Stimulated activated CD8-positive, alpha-beta memory T cell treated with anti-CD3 and anti-CD28 coated beads, Interleukin-15, amount 100 ng/mL, for 24 hours (primary cell): ENCODE results near the gene TAOK2.

Source experiments
- DNase-seq: peaks from one replicate; pipeline ENCODE4 v3.0.0-alpha.2; 2020; ENCODE audit warnings: low read depth

The TAOK2 gene

DNA sequence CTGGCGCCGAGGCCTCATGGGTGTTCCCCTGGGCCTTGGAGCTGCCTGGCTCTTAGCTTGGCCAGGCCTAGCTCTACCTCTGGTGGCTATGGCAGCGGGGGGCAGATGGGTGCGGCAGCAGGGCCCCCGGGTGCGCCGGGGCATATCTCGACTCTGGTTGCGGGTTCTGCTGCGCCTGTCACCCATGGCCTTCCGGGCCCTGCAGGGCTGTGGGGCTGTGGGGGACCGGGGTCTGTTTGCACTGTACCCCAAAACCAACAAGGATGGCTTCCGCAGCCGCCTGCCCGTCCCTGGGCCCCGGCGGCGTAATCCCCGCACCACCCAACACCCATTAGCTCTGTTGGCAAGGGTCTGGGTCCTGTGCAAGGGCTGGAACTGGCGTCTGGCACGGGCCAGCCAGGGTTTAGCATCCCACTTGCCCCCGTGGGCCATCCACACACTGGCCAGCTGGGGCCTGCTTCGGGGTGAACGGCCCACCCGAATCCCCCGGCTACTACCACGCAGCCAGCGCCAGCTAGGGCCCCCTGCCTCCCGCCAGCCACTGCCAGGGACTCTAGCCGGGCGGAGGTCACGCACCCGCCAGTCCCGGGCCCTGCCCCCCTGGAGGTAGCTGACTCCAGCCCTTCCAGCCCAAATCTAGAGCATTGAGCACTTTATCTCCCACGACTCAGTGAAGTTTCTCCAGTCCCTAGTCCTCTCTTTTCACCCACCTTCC lies 13.9 kb downstream of the TAOK2 start:
- no peak for DNase-seq

DNA sequence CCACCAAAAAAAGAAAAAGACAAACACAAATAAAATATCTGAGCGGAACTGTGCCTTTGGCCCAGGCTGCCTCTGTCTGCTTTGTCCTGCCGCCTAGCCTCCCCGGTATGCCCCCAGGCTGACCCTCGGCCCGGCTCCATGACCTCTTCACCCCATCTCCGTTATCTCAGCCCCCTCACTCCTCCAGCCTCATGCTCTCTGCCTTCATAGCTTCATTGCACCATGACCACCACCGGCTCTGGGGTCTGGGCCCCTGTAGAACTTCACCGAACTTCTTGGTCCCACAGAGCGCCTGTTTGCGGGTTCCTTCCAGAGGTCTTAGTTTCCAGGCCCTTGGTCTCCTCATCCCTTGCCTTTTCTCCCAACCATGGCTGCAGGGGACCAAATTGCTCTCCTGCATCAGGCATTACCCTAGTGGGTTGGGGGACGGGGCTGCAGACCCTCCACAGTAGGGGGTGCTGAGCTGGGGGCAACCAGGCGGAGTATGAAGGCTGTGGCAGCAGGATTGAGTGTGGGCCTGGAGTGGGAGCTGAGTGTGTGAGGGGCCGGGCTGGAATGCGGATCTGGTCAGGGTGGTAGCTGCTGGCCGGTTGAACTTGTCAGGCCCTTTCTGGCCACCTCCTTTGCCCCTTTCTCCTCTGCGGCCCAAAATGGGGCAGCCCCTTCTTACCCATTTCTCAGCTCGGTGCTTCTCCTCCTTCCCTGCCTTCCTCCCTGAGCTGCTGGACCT lies 14.8 kb downstream of the TAOK2 start:
- no peak for DNase-seq

DNA sequence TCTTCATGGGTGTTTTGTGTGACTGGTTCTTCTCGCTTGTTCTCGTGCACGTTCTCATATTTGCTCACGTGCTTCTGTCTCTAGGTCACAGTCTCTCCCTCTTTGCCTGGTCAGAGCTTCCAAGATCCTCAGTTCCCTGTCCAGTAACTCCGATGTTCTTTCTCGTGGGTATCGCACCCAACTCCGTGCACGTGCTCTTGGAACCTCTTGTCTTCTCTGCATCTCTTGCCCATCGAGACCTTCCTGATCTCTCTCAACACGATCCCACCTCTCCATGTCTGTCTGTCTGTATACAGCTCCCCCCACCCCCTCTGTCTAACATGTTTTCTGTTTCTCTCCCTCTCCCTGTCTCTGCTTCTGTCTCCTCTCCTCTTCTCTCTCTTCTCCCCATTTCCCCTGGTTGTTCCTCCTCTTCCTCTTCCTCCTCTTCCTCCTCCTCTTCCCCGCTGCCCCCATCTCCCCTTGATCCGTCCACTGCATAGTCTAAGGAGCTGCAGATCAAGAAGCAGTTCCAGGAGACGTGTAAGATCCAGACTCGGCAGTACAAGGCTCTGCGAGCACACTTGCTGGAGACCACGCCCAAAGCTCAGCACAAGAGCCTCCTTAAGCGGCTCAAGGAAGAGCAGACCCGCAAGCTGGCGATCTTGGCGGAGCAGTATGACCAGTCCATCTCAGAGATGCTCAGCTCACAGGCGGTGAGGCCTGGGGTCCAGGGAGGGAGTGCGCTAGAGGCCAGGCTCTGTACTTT lies 15.6 kb downstream of the TAOK2 start:
- no peak for DNase-seq

DNA sequence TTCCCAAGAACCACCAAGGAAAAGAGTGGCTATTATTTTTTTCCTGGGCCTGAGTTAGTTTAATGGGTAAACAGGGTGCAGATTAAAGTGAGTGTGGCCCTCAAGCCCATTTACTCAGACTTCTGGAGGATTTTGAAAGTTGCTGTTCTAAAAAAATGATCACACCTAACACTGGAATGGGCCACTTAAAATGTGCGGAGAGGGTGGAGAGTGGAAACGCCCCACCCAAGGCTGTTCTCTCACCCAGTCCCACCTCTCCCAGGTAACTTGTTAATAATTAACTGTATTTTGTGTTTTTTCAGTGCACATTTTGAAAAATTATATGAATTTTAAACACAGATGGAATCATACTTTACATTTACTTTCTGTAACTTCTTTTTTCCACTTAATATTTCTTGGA lies 16.4 kb downstream of the TAOK2 start:
- DNase-seq = no peak

DNA sequence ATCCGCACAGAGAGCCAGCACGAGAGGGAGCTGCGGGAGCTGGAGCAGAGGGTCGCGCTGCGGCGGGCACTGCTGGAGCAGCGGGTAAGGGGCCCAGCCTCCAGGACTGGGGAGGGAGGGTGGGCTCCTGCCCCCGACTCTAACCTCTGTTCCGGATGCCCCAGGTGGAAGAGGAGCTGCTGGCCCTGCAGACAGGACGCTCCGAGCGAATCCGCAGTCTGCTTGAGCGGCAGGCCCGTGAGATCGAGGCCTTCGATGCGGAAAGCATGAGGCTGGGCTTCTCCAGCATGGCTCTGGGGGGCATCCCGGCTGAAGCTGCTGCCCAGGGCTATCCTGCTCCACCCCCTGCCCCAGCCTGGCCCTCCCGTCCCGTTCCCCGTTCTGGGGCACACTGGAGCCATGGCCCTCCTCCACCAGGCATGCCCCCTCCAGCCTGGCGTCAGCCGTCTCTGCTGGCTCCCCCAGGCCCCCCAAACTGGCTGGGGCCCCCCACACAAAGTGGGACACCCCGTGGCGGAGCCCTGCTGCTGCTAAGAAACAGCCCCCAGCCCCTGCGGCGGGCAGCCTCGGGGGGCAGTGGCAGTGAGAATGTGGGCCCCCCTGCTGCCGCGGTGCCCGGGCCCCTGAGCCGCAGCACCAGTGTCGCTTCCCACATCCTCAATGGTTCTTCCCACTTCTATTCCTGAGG lies 17.4 kb downstream of the TAOK2 start:
- no peak for DNase-seq

DNA sequence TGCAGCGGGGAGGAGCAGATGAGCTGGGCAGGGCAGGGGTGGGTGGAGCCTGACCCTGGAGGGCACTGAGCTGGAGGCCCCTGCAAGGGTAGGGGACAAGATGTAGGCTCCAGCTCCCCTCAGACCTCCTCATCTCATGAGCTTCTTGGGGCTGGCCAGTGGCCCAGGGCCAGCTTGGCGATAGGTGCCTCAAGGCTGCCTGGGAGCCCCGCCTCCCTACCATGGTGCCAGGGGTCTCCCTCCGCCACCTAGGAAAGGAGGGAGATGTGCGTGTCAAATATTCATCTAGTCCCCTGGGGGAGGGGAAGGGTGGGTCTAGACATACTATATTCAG lies 17.9 kb downstream of the TAOK2 start:
- no peak for DNase-seq

DNA sequence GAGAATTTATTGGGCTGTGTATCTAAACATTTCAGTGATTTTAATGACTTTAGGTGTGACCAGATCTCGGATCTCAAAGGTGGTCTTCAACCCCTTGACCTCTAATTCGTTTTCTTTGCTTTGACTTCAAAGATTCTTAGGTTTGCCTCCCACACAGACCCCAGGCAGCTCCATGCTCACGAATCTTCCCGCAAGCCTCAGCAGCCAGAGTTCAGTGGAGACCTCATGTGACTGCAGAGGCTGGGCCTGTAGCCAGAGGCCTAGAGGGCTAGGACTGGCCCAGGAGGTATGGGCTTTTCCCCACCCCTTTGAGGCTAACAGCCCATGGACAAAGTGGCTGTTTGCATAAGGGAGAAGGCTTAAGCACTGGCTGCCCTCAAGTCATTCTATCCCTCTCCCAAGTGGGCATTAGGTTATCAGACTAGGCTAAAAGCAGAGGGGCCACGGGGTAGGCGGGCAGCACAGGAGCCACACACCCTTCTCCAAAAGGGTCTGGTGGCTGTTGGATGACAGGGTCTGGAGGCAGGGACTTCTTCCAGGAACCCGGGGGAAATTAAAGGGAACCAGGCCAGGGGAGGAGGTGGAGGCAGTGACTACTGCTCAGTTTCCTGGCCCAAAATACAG lies 18.8 kb downstream of the TAOK2 start:
- DNase-seq = no peak

DNA sequence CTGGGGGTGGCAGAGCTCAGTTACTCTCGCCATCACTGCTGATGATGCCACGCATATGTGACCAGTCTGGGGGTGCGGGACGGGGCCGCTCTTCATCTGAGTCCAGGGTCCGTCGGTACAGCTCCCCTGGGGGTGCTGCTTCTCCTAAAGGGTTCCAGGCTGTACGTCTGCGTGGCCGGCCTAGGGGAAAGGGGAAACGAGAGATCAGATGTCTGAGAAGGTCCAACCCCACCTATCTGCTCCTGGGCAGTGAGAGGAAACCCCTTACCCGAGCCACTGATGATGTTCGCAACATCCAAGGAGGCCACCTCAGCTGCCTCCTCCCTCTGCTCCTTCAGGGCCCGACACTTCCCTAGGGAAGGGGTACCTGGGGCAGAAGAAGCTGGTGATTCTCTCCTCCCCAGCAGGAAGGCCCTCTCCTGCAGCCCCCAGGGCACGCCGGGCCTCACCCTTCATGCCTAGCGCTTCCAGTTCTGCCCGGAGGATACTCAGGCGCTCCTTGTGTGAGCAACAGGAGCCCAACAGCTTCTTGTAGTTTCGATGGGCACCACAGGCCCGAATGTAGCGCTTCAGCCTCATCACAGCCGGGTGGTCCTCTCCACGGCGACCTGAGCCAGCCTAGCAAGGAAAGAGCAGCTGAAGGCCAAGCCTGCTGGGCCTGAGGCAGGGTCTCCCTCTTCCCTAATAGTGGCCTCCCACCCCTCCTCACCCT lies 19.7 kb downstream of the TAOK2 start:
- DNase-seq = no peak

DNA sequence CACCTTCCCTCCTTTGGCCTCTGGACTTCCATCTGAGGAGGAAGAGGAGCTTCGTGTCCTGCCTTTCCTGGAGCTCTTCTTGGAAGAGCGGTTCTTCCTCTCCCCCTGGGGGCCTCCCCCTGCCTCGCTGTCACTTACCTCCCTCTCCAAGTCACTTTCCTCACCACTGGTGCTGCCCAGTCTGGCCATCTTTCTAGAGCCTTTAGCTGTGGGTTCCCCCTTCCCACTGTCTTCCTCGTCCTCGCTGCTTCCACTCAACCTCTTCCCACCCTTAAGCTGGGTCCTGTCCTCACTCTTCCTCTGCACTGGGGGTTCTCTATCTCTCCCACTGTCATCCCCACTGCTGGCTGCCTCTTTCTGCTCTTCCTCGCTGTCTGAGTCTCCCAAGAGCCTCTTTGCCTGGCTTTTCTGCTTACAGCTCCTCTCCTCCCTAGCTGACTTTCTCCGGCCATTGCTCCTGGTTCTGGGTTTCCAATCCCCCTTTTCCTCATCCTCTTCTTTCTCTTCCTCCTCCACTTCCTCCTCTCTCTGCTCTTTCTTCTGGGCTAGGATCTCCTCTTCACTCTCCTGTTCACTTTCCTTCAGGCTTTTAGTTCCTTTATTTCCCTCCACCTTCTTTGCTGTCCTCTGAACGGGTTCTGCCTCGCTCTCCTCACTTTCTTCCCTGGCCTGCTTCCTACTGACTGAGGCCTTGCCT lies 20.4 kb downstream of the TAOK2 start:
- DNase-seq = no peak

DNA sequence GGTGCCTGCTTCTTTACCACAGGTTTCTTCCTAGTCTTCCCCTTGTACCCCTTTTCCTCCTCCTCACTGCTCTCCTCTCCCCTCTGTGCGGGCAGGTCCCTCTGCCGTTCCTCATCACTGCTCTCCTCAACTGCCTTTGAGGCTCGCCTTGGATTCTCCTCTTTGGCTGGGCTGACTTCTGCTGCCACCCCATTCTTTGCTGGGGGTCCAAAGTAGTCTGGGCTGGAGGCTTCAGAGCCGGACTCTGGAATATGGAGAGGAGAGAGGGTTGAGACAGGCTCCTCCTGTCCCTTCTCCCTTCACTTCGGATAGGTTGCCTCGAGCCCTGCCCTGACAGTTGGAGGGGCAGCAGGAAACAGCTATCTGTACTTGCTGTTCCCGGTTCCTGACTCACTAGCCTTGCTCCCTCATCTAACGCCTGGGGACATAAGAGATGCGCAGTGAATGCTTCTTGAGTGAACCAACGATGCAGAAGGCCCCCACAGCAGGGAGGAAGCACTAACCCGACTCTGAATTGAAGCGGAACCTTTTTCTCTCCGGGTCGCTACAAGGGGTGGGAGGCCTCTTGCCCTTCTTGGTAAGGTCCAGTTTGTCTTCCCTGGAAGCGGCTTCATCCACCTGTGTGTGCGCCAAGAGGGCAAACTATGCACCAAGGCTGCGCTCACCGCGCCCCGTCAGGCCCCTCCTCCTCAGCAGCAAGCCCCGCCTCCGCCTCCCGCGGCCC lies 21.1 kb downstream of the TAOK2 start:
- DNase-seq = peak; percentile 41

DNA sequence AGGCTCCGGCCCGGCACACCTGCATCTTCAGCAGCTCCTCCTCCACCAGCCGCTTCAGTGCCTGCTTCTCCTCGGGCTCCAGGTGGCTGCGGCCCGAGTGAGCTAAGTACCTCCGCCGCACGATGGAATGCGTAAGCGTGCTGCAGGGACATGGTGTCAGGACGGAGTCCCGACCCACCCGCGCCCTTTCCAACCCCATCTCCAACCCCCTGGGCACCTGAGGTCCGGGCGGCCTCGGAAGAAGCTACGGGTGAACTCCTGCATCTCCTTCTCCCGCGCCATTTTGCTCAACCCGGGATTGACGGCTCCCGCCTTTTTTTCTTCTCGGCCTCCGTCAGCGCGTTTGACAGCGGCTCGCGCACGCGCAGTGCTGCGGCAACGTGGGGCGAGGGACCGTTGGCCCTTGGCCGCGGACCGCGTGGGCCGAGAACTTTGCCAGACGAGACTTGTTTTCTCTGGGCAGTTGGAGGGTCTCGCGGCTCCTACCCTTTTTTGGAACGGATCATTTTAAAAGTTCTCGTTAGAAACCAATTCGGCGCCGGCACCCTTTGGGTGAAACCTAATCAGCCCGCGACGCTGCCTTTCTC lies 21.7 kb downstream of the TAOK2 start, which contains the start of gene HIRIP3:
Gene HIRIP3, minus strand, starts transcription at position 294 of the 587 bp plus-strand sequence. Its CDS starts 12 bp downstream, at position 282.
- peak; percentile 84 for DNase-seq

DNA sequence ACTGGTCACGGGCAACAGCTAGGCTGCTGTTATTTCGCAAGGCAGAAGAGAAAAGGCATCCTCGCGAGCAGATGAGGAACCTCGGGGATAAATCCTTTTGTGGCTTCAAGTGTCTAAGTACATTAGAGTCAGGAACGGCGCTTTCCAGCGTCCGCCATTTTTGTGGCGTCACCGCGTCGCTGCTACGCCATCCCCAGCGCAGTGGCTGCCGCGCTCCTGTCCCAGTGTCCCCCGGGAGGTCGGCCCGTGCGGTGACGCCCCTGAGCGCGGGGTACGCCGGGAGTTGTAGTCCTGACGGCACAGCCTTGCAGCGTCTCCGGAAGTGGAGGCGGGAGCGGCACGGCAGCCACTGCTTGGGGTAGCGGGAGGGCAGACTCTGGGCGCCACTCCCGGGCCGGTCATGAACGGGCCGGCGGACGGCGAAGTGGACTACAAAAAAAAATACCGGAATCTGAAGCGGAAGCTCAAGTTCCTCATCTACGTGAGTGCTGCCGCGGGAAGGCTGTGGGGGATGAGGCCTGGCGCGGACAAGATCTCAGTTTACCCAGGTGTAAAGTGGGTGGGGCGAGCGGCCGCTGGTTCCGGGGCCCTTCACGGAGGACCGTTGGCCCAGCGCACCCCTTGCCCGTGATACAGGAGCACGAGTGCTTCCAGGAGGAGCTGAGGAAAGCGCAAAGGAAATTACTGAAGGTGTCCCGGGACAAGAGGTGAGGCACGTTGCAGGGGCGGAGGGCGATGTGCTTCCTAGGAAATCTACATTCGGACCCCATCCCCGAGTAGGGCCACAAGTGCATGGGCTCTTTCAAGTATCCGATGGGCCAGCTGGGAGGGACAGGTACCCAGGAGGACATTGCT lies 22.5 kb downstream of the TAOK2 start, which contains the start of gene INO80E:
Gene INO80E, plus strand, starts transcription at position 331 of the 855 bp plus-strand sequence. Its CDS starts 70 bp downstream, at position 401.
- DNase-seq = peak; percentile 97

DNA sequence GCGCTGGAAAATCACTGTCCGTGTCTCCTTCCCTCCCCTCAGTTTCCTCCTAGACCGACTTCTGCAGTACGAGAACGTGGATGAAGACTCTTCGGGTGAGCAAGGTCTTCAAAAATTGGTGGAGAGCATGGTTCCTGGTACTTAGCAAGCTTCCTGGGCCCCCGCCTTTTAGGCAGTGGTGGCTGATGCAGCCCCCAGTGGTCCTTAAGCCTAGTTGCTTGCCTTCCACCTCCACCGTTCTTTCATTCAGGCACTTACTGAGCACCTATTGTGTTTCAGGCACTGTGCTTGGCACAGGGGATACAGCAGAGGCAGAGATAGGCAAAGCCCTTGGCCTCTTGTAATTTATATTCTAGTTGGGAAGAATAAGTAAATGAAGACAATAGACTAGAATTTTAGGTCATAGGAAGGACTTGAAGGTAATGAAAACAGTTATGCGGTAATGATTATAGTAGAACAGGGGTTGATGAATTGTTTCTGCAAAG lies 23.1 kb downstream of the TAOK2 start:
- DNase-seq = no peak

DNA sequence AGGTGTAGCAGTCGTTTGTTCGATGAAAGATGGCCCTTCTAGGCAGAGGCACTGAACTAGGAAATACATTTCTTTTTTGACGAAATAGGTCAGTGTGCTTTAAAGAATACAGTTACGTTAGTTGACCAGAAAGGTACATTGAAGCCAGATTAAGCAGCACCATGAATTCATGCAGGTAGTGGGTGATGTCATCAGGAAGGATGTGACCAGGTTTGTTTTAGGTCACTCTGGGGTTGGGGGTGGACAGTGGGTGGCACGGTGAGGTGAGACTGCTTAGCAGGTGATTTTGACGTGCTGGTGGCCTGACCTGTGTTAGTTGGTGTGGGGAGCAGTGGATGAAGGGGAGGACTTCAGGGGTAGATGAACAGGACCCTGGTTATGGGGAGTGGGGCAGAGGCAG lies 25.9 kb downstream of the TAOK2 start:
- DNase-seq = no peak

DNA sequence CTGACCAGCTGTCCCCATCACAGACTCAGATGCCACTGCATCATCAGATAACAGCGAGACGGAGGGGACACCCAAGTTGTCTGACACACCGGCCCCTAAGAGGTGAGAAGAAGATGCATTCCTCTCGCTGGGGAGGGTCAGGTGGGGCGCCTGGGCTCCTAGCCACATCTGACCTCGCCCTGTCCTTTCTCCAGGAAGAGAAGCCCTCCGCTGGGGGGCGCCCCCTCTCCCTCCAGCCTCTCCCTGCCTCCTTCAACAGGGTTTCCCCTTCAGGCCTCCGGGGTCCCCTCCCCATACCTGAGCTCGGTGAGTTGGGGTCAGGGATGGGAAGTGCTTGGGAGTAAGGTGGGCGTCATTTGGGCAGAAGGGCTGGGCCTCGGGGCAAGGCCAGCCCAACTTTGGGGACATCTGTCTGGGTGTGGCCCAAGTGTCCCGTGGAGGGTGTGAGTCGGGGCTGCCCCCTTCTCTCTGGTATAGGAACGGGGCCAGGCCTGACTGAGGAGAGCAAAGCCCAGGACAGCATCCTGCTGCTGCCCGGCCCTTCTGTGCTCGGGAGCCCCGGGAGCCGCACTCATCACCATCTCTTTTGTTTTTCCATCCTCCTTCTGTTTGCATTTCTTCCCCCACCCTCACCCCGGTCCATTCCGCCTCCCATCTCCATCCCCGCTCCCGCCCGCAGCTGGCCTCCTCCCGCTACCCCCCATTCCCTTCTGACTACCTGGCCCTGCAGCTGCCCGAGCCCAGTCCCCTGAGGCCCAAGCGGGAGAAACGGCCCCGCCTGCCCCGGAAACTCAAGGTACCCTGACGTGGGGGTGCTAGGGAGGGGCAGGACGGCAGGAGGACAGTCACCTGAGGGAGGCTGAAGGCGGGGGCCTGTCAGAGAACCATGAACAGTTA lies 27.3 kb downstream of the TAOK2 start:
- no peak for DNase-seq

DNA sequence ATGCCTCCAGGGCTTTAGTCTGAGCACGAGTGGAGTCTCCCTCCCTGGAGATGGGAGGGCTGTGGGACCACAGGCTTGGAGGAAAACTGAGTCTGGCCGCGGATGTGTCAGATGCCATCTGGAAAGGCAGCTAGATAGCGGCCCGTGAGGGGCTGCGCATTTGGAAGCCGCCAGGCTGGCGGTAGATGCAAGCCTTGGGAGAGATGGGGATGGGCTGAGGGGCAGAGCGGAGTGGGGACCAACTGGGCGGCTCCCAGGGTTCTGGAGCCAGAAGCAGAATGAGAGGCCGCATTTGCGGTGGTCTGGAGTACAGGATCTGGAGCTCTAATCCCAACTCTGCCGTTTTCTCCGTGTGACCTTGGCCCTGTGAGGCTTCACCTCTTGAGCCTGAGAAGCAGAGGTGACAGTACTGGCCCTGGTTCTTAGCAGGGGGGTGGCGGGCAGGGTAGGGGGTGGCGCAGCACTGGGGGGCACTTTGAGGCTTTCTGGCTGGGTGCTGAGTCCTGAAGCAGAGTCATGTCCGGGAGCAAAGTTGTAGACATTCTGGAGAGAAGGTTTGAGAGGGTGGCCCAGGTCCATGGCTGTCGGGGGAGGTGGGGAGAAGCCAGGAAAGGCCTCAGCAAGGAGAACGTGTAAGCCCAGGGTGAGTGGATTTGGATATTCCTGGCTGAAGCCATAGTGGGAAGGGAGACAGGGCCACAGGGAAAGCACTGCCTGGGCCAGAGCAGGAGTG lies 29.1 kb downstream of the TAOK2 start:
- no peak for DNase-seq
